ENCODE data around the gene KCNH2.

- TF ChIP-seq TP53 (CRISPR knock-in tag; IDR thresholded peaks at IDR 0.05): no peak
- TF ChIP-seq RELA (CRISPR knock-in tag; IDR thresholded peaks at IDR 0.05; ENCODE audit: borderline replicate concordance): no peak
- TF ChIP-seq USF2 (CRISPR knock-in tag; IDR thresholded peaks at IDR 0.05): no peak
- TF ChIP-seq MLX (CRISPR knock-in tag; IDR thresholded peaks at IDR 0.05): no peak
- no peak for TF ChIP-seq EMX1 (CRISPR knock-in tag; IDR thresholded peaks at IDR 0.05)
- no peak for TF ChIP-seq ZNF232 (CRISPR knock-in tag; IDR thresholded peaks at IDR 0.05)
- TF ChIP-seq TEAD4 (CRISPR knock-in tag; IDR thresholded peaks at IDR 0.05): no peak
- no peak for TF ChIP-seq CTCF (IDR thresholded peaks at IDR 0.05)
- TF ChIP-seq ATF2 (CRISPR knock-in tag; IDR thresholded peaks at IDR 0.05; ENCODE audit: borderline replicate concordance, low read depth): no peak
- no peak for TF ChIP-seq ATF6 (CRISPR knock-in tag; IDR thresholded peaks at IDR 0.05)
- no peak for TF ChIP-seq NR1H2 (CRISPR knock-in tag; IDR thresholded peaks at IDR 0.05)
- no peak for TF ChIP-seq PREB (CRISPR knock-in tag; IDR thresholded peaks at IDR 0.05; ENCODE audit: borderline replicate concordance)
- TF ChIP-seq ERG (CRISPR knock-in tag; IDR thresholded peaks at IDR 0.05): no peak
- no peak for TF ChIP-seq ZNF263 (CRISPR knock-in tag; IDR thresholded peaks at IDR 0.05; ENCODE audit: low read depth)
Observed at GRCh38 chr7:150923196-150923595, 54.9 kb downstream of the KCNH2 start.

Measured in WTC11 (cell line).